H9 (cell line): Measurements from ENCODE around the gene MCM3. TPM values are rescaled to one million over a fixed set of nuclear protein-coding genes. Genes with fewer than 3 reads are reported as not detected.

ENCODE experiments used
- DNase-seq: peaks from one replicate; pipeline ENCODE4 v3.0.0-alpha.2; 2017
- H2AFZ ChIP-seq: one replicate; pipeline ENCODE4 v1.6.1; 2013; ENCODE audit warnings: mild to moderate bottlenecking, low read length, control low read depth, moderate library complexity
- H2AK5ac ChIP-seq: 2 replicates; pipeline ENCODE4 v1.6.1; 2013; ENCODE audit warnings: low read length, control low read depth, mixed read lengths; ENCODE audit not compliant: insufficient read length
- H2BK120ac ChIP-seq: one replicate; pipeline ENCODE4 v1.6.1; 2013; ENCODE audit warnings: low read depth, mild to moderate bottlenecking, low read length, control low read depth, inconsistent platforms; ENCODE audit not compliant: poor library complexity, severe bottlenecking
- H2BK12ac ChIP-seq: 2 replicates; pipeline ENCODE4 v1.6.1; 2013; ENCODE audit warnings: low read length, control low read depth, mixed read lengths, low read depth; ENCODE audit not compliant: insufficient read length
- H2BK15ac ChIP-seq: 2 replicates; pipeline ENCODE4 v1.6.1; 2013; ENCODE audit warnings: low read depth, low read length, control low read depth
- H2BK20ac ChIP-seq: one replicate; pipeline ENCODE4 v1.6.1; 2013; ENCODE audit warnings: low read depth, mild to moderate bottlenecking, low read length, control low read depth, inconsistent platforms; ENCODE audit not compliant: poor library complexity, severe bottlenecking
- H2BK5ac ChIP-seq: 2 replicates; pipeline ENCODE4 v1.6.1; 2013; ENCODE audit warnings: low read length, control low read depth, mixed read lengths; ENCODE audit not compliant: insufficient read length
- H3K14ac ChIP-seq: 2 replicates; pipeline ENCODE4 v1.6.1; 2013; ENCODE audit warnings: low read length, control low read depth; ENCODE audit not compliant: insufficient read depth
- H3K18ac ChIP-seq: 2 replicates; pipeline ENCODE4 v1.6.1; 2013; ENCODE audit warnings: low read depth, mild to moderate bottlenecking, mixed read lengths, low read length, control low read depth; ENCODE audit not compliant: insufficient read length
- H3K23ac ChIP-seq: 2 replicates; pipeline ENCODE4 v1.6.1; 2013; ENCODE audit warnings: low read length, control low read depth, mixed read lengths, low read depth; ENCODE audit not compliant: insufficient read length
- H3K23me2 ChIP-seq: 2 replicates; pipeline ENCODE4 v1.6.1; 2013; ENCODE audit warnings: low read depth, mild to moderate bottlenecking, mixed read lengths, low read length, control low read depth; ENCODE audit not compliant: insufficient read length, poor library complexity, severe bottlenecking
- H3K27ac ChIP-seq: 2 replicates; pipeline ENCODE4 v1.5.1; 2013; ENCODE audit warnings: low read length, control low read depth, mixed read lengths, low read depth; ENCODE audit not compliant: insufficient read length
- H3K27me3 ChIP-seq: 2 replicates; pipeline ENCODE4 v1.6.1; 2013; ENCODE audit warnings: low read length, control low read depth, inconsistent platforms; ENCODE audit not compliant: insufficient read depth
- H3K4ac ChIP-seq: 2 replicates; pipeline ENCODE4 v1.6.1; 2013; ENCODE audit warnings: low read depth, mild to moderate bottlenecking, control low read depth, inconsistent platforms, low read length, moderate library complexity
- H3K4me1 ChIP-seq: 2 replicates; pipeline ENCODE4 v1.6.1; 2013; ENCODE audit warnings: low read length, control low read depth, inconsistent platforms; ENCODE audit not compliant: insufficient read depth
- H3K4me2 ChIP-seq: 2 replicates; pipeline ENCODE4 v1.6.1; 2013; ENCODE audit warnings: low read length, control low read depth, mixed read lengths; ENCODE audit not compliant: insufficient read length, insufficient read depth
- H3K56ac ChIP-seq: 2 replicates; pipeline ENCODE4 v1.6.1; 2013; ENCODE audit warnings: low read depth, mild to moderate bottlenecking, mixed read lengths, low read length, control low read depth; ENCODE audit not compliant: insufficient read length
- H3K79me1 ChIP-seq: 2 replicates; pipeline ENCODE4 v1.6.1; 2013; ENCODE audit warnings: low read depth, mild to moderate bottlenecking, moderate library complexity, low read length, control low read depth, inconsistent platforms; ENCODE audit not compliant: insufficient read depth, poor library complexity, severe bottlenecking
- H3K79me2 ChIP-seq: 2 replicates; pipeline ENCODE4 v1.6.1; 2013; ENCODE audit warnings: low read length, control low read depth, inconsistent platforms; ENCODE audit not compliant: insufficient read depth
- H3K9ac ChIP-seq: 2 replicates; pipeline ENCODE4 v1.6.1; 2013; ENCODE audit warnings: low read length, control low read depth, mixed read lengths; ENCODE audit not compliant: insufficient read length; ENCODE audit errors: extremely low read depth
- H3K9me3 ChIP-seq: one replicate; pipeline ENCODE4 v1.6.1; 2013; ENCODE audit warnings: low read depth, low read length, inconsistent platforms; ENCODE audit not compliant: control insufficient read depth
- H3T11ph ChIP-seq: one replicate; pipeline ENCODE4 v1.6.1; 2013; ENCODE audit warnings: mild to moderate bottlenecking, low read length, control low read depth, inconsistent platforms
- H4K20me1 ChIP-seq: one replicate; pipeline ENCODE4 v1.6.1; 2013; ENCODE audit not compliant: control insufficient read depth, insufficient read length, insufficient read depth
- H4K5ac ChIP-seq: 2 replicates; pipeline ENCODE4 v1.6.1; 2013; ENCODE audit warnings: low read depth, mild to moderate bottlenecking, mixed read lengths, low read length, control low read depth; ENCODE audit not compliant: insufficient read length
- H4K8ac ChIP-seq: replicated peaks from 2 replicates; pipeline ENCODE4 v1.6.1; 2013; ENCODE audit warnings: low read length, control low read depth, mixed read lengths, low read depth; ENCODE audit not compliant: insufficient read length
- H4K91ac ChIP-seq: 2 replicates; pipeline ENCODE4 v1.6.1; 2013; ENCODE audit warnings: low read depth, mild to moderate bottlenecking, moderate library complexity, mixed read lengths, low read length, control low read depth; ENCODE audit not compliant: insufficient read length
- H3K27ac Mint-ChIP-seq, 3 experiments: 2 replicates in 2 of 3; 3 replicates in 1 of 3; pipeline ENCODE4 v1.8.0; 2020 to 2021; ENCODE audit warnings: mixed read lengths in 3 of 3, mild to moderate bottlenecking in 1 of 3, moderate library complexity in 1 of 3
- H3K27me3 Mint-ChIP-seq: 2 replicates; pipeline ENCODE4 v1.8.0; 2021; ENCODE audit warnings: low read depth, mild to moderate bottlenecking, moderate library complexity, mixed read lengths
- H3K36me3 Mint-ChIP-seq, 3 experiments: 2 replicates in 2 of 3; 3 replicates in 1 of 3; pipeline ENCODE4 v1.8.0; 2020 to 2021; ENCODE audit warnings: low read depth in 3 of 3, mixed read lengths in 3 of 3; ENCODE audit not compliant: insufficient read depth in 1 of 3
- H3K4me1 Mint-ChIP-seq, 2 experiments: 2 replicates each; pipeline ENCODE4 v1.8.0; 2020; ENCODE audit warnings: mixed read lengths in 2 of 2
- H3K4me3 Mint-ChIP-seq, 2 experiments: 2 replicates in 1 of 2; 3 replicates in 1 of 2; pipeline ENCODE4 v1.8.0; 2020 to 2021; ENCODE audit warnings: mild to moderate bottlenecking in 2 of 2, mixed read lengths in 2 of 2, moderate library complexity in 1 of 2
- H3K9me3 Mint-ChIP-seq, 2 experiments: 2 replicates in 1 of 2; 3 replicates in 1 of 2; pipeline ENCODE4 v1.8.0; 2020; ENCODE audit warnings: mild to moderate bottlenecking in 2 of 2, mixed read lengths in 2 of 2, moderate library complexity in 1 of 2
- whole genome bisulfite sequencing: extraction: QIAGEN DNeasy Blood & Tissue Kit; methylation state at CpG from one replicate; pipeline ENCODE4 v1.1.7; 2013; ENCODE audit warnings: missing lambda C conversion rate, low lambda C conversion rate, mixed read lengths; ENCODE audit not compliant: insufficient read length; ENCODE audit errors: extremely low coverage; 5-methylcytosine and 5-hydroxymethylcytosine counted together
- total RNA-seq: library from RNA; stranded (reverse); gene quantifications from 2 replicates; pipeline ENCODE4 v1.2.1, GENCODE V29; 2021
- TF ChIP-seq, protein P1 (sequence below): fragments of 200-600 bp; sonication (generic); conservative IDR thresholded peaks from 3 replicates; pipeline ENCODE4 v1.8.0; 2021; ENCODE audit warnings: antibody characterized with exemption, mild to moderate bottlenecking

Gene MCM3
- total RNA-seq, 1 experiment from 2014 or later = 252 TPM

DNA sequence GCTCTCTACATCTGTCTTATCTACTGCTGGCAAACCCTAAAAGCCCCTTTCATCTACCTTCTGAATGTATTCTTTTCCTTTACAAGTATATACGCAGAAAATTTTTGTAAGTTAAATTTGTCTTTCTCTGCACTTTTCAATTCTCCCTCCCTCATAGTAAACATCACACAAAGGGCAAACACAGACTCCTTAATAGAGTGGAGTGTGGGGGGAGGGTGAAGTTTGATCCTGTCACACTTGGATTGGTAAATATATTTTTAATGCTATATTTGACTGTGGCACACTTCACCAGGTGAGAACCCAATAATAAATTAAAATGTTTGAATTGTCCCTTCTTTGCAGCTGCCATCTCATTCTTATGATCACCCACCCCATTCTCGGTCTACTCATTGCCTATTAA, 44.2 kb upstream of the MCM3 start:
- Mint-ChIP-seq H3K4me1 (peaks cover 24 to 37% of the 10 kb centered on the region in 2 experiments), H3K27ac (no peak overlapping the region)
- no peaks in the 10 kb centered on the region for H3K9me3 ChIP-seq

More for the DNA sequence above, 44.2 kb upstream of the MCM3 start:
- WGBS = no CpG with 5 or more reads among the region's 2 CpGs
- H2BK120ac ChIP-seq = no peak overlapping the region
- no peaks in the 10 kb centered on the region for H3K27me3 ChIP-seq
- no peaks in the 10 kb centered on the region for H3K79me2 ChIP-seq
- H2AFZ ChIP-seq = no peak overlapping the region
- Mint-ChIP-seq H3K36me3 (peaks cover 0 to 1% (median 0%) of the 10 kb centered on the region in 3 experiments; a peak in 1 of 7 replicates), H3K9me3 (no peaks in the 10 kb centered on the region; a peak in 2 of 5 replicates), H3K4me3 (no peak overlapping the region), H3K27me3 (peaks cover 16% of the 10 kb centered on the region)
- no peak overlapping the region for H2AK5ac ChIP-seq
- TF ChIP-seq, protein P1, sequence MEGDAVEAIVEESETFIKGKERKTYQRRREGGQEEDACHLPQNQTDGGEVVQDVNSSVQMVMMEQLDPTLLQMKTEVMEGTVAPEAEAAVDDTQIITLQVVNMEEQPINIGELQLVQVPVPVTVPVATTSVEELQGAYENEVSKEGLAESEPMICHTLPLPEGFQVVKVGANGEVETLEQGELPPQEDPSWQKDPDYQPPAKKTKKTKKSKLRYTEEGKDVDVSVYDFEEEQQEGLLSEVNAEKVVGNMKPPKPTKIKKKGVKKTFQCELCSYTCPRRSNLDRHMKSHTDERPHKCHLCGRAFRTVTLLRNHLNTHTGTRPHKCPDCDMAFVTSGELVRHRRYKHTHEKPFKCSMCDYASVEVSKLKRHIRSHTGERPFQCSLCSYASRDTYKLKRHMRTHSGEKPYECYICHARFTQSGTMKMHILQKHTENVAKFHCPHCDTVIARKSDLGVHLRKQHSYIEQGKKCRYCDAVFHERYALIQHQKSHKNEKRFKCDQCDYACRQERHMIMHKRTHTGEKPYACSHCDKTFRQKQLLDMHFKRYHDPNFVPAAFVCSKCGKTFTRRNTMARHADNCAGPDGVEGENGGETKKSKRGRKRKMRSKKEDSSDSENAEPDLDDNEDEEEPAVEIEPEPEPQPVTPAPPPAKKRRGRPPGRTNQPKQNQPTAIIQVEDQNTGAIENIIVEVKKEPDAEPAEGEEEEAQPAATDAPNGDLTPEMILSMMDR = no peak
- no peak overlapping the region for H3K4me2 ChIP-seq
- no peak overlapping the region for H4K91ac ChIP-seq
- H3K4me1 ChIP-seq = peaks cover 7% of the 10 kb centered on the region
- DNase-seq = no peak
- no peak overlapping the region for H3T11ph ChIP-seq
- no peak overlapping the region for H4K5ac ChIP-seq
- H3K18ac ChIP-seq = no peak overlapping the region
- H3K23ac ChIP-seq = no peak overlapping the region
- no peaks in the 10 kb centered on the region for H3K23me2 ChIP-seq
- no peak overlapping the region for H2BK5ac ChIP-seq
- no peak overlapping the region for H3K9ac ChIP-seq
- no peak overlapping the region for H2BK15ac ChIP-seq
- H3K4ac ChIP-seq = no peak overlapping the region
- no peak overlapping the region for H3K56ac ChIP-seq
- H2BK12ac ChIP-seq = no peak overlapping the region
- no peak overlapping the region for H4K8ac ChIP-seq
- no peak overlapping the region for H3K27ac ChIP-seq
- H3K79me1 ChIP-seq = no peaks in the 10 kb centered on the region
- no peak overlapping the region for H2BK20ac ChIP-seq
- no peaks in the 10 kb centered on the region for H4K20me1 ChIP-seq
- H3K14ac ChIP-seq = no peak overlapping the region
